ENCODE results near the gene CDK16.

Gene CDK16

DNA sequence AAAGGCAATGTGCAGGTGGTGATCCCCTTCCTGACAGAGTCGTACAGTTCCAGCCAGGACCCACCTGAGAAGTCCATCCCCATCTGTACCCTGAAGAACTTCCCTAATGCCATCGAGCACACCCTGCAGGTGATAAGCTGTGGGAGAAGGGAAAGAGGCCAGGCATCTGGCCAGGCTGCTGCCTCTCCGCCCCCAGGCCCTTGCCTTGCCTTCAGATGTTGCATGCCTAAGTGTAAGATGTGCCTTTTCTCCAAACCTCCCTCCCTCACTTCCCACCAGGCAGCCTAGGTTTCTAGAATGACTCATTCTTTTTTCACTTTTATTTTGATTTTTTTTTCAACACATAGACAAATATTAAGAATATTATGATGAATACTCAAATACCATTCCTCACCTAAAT is 12.2 kb upstream of the CDK16 start:
- TF ChIP-seq, protein P1, sequence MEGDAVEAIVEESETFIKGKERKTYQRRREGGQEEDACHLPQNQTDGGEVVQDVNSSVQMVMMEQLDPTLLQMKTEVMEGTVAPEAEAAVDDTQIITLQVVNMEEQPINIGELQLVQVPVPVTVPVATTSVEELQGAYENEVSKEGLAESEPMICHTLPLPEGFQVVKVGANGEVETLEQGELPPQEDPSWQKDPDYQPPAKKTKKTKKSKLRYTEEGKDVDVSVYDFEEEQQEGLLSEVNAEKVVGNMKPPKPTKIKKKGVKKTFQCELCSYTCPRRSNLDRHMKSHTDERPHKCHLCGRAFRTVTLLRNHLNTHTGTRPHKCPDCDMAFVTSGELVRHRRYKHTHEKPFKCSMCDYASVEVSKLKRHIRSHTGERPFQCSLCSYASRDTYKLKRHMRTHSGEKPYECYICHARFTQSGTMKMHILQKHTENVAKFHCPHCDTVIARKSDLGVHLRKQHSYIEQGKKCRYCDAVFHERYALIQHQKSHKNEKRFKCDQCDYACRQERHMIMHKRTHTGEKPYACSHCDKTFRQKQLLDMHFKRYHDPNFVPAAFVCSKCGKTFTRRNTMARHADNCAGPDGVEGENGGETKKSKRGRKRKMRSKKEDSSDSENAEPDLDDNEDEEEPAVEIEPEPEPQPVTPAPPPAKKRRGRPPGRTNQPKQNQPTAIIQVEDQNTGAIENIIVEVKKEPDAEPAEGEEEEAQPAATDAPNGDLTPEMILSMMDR (IDR thresholded peaks at IDR 0.05; ENCODE audit: borderline replicate concordance, insufficient read depth, low read depth, low read length), result no peak
- H3K4me3 ChIP-seq (ENCODE audit: low read depth, low read length), result no peak overlapping the region

DNA sequence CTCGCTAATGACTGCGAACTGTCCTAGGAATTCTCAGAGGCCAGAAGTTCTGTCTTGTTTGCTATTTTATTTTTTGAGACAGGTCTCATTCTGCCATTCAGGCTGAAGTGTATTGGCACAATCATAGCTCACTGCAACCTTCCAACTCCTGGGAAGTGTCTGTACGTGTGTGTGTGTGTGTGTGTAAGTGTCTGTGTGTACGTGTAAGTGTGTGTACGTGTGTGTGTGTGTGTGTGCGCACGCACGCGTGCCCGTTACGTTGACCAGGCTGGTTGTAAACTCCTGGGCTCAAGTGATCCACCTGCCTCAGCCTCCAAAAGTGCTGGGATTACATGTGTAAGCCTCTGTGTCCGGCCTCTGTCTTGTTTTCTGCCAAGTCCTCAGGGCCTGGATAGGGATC is 10.4 kb upstream of the CDK16 start:
- TF ChIP-seq, protein P1 (IDR thresholded peaks at IDR 0.05; ENCODE audit: borderline replicate concordance, insufficient read depth, low read depth, low read length), result no peak
- H3K4me3 ChIP-seq (ENCODE audit: low read depth, low read length), result no peak overlapping the region

GRCh38 chrX:47209508-47210238 is 8.8 kb upstream of the CDK16 start:
- TF ChIP-seq, protein P1 (IDR thresholded peaks at IDR 0.05; ENCODE audit: borderline replicate concordance, insufficient read depth, low read depth, low read length), result no peak
- no peak overlapping the region for H3K4me3 ChIP-seq (ENCODE audit: low read depth, low read length)

DNA sequence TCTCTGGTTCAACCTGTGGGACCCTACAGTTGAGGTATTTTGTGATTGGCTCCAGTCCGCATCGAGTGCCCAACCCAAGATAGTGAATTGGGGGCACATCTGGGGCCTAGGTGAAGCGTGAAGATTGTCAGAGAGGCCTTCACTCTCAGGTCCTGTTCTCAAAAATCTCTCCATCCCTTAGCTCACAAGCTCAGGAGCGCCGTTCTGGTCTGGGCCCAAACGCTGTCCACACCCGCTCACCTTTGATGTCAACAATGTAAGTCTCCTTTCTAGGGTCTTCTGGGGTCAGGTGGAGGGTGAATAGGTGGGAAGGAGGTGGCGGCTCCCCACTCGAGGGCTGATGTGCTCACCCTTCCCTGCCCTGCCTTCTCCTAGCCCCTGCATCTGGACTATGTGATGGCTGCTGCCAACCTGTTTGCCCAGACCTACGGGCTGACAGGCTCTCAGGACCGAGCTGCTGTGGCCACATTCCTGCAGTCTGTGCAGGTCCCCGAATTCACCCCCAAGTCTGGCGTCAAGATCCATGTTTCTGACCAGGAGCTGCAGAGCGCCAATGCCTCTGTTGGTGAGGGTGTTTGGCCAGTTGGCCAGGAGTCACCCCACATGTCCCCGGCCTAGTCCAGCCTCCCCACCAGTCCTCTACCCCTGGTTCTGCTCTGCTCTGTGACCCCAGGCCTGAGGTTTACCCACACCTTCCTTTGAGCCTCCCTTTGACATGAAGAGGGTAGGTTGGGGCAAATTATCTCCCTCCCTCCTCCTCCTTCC is 7.6 kb upstream of the CDK16 start:
- no peak overlapping the region for H3K4me3 ChIP-seq (ENCODE audit: low read depth, low read length)
- TF ChIP-seq, protein P1 (IDR thresholded peaks at IDR 0.05; ENCODE audit: borderline replicate concordance, insufficient read depth, low read depth, low read length), result no peak

GRCh38 chrX:47212381-47213293 is 5.8 kb upstream of the CDK16 start:
- no peak overlapping the region for H3K4me3 ChIP-seq (ENCODE audit: low read depth, low read length)
- TF ChIP-seq, protein P1 (IDR thresholded peaks at IDR 0.05; ENCODE audit: borderline replicate concordance, insufficient read depth, low read depth, low read length), result no peak

DNA sequence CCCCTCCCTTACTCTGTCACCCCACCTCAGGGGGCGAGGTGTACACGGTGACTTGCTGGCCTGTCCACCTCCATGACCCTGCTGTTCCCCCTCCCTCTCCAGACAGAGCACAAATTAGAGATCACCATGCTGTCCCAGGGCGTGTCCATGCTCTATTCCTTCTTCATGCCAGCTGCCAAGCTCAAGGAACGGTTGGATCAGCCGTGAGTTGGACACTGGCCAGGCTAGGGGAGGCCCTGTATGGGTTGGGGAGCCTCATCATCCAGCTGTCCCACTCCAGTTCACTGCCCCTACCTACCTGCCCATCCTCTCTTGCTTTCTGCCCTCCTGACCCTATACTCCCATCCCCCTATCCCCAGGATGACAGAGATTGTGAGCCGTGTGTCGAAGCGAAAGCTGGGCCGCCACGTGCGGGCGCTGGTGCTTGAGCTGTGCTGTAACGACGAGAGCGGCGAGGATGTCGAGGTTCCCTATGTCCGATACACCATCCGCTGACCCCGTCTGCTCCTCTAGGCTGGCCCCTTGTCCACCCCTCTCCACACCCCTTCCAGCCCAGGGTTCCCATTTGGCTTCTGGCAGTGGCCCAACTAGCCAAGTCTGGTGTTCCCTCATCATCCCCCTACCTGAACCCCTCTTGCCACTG is 3.9 kb upstream of the CDK16 start:
- H3K4me3 ChIP-seq (ENCODE audit: low read depth, low read length), result no peak overlapping the region
- TF ChIP-seq, protein P1 (IDR thresholded peaks at IDR 0.05; ENCODE audit: borderline replicate concordance, insufficient read depth, low read depth, low read length), result no peak
